Measurements from ENCODE around the gene SEMA3C.
"Not testable (repeated sequence)": the region's sequence is repeated elsewhere in the genome, so short reads cannot be mapped to it uniquely, and the experiment has no call there.

SEMA3C gene

DNA sequence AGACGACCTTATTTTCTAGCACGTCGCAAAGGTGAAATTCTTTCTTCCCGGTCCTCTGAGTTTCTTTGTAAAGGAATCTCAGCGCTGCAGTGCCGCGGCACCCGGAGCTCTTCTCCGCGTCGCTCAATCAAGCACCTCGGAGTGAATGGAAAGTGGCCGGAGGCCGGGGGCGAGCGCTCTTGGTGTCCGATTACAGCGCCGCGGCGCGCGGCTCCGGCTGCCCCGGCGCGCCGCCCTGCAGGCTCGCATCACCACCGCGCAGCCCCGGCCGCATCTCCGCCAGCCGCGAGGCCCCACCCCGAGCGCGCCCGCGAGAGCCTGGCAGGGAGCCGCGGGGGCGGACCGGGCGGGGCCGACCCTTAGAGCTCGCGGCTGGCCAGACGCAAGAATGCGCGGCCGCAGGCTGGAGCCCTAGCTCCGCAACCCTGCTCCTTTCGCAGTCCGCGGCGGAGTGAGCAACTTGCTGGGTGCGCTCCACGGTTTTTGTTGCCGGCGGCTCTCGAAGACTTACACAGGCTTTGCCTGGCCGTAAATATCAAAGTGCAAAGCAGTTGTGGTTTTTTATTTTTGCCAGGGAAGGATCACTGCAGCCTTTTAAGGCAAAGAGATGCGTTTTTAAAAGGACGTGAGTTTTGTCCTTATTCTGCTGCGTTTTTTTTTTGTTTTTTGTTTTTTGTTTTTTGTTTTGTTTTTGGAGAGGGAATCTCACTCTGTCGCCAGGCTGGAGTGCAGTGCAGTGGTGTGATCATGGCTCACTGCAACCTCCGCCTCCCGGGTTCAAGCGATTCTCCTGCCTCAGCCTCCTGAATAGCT, at the start of gene SEMA3C:
Gene SEMA3C, minus strand, starts transcription at position 143 of the 813 bp plus-strand sequence. CDS start 2,270 bp downstream, outside the sequence.
- peak; percentile 87 for DNase-seq

DNA sequence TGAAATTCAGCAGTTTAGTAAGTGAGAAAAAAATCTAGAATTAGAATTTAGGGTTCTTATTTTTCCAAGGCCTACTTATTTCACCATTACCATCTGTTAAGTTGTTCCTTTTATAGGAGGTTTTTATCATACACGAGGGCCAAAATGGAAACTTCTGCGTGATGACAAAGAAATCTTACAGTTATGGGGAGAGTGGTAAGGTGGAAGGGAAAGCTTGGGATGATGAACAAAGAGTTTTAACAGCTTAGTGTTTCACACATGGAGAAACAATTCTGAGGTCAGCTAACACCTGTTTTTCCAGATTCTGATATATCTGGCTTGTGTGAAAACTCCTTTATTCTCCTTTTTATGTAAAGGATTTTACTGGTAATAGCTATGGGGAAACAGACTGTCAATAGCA, 49.8 kb upstream of the SEMA3C start:
- no peak for DNase-seq

DNA sequence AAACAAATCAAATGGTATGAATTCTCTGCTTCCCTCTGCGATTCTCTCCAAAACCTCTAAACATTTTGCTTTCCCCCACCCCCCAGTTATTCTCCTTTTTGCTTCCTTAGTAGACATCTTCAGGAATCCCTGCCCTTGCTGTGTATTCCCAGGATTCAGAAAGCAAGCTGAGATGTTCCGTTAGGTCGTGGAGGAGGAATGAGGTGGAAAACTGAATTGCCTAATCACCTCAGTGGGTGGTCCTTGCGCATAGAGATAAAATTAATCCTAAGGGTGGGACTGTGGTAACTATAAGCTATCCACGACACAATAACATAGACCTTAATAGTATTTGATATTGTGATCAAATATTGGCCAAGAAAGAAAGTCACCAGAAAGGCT, 49.1 kb upstream of the SEMA3C start:
- DNase-seq, result no peak

DNA sequence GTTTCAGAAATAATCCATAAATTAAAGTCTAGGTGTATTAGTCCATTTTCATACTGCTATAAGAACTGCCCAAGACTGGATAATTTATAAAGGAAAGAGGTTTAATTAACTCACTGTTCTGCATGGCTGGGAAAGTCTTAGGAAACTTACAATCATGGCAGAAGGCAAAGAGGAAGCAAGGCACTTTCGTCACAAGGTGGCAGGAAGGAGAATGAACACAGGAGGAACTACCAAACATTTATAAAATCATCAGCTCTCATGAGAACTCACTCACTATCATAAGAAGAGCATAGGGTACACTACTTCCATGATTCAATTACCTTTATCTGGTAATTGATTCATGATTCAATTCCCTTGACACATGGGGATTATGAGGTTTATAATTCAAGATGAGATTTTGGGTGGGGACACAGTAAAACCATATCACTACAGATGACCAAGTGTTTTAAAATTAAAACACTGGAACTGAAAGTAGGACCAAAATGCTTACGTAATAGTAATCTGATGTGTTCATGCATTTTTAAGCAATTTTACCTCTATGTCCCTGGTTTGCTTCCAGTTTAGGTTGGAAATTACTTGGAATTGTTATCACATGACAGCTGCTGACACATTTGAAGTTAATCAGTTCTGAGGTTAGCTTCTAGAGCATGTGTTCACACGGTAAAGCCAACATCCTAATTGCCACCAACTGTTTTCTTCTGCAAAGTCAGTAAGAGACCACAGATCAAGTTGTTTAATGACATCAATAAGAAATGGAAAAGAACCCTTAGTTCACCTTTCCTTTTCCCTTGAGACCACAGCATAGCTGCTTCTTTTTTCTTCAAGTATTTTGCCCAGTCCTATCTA, 48.4 kb upstream of the SEMA3C start:
- no peak for DNase-seq

DNA sequence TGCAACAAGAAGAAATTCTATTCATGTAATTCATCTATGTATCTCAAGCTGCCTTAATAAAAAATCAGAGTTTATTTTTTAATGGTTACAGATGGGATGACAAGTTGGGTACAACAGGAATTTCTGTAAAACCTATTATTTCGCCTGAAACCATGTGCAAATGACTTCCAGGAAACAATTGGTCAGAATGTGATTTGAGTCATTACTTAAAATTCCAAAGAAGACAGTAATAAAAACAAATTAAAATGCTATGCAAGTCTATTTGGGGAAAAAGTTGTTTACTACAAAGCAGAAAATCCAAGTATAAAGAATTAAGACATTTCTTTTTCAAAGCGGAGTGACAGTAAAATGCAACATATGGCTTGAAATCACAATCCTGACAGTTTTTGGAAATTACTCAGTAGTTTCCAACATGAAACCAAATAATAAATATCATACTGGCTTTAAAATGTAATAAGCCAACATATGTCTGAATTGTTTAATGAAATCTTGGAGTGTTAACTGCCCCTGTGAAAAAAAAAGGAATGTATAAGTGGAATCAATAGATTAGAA, 41.5 kb upstream of the SEMA3C start:
- DNase-seq, result no peak

DNA sequence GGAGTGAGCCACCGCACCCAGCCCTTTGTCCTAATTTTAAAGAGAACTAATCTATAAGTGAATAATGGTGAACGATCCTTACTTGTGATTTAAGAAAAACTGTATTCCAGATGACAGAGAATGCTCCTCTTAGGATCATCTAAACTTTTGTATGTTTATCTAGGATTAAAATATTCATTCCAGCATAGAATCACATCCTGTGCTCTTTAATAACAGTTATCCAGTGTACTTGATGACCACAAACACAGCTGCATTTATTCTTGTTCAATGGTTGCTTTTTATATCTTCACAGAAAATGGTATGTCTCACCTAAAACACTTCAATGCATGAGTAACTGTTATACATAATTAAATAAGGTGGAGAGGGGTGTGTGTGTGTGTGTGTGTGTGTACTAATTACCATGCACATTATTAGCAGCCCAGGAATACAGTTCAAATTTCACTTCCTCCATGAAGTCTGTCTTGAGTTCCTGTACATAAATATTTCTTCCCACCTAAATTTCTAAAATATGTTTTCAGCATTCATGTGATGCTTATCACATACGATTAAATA, 38.5 kb upstream of the SEMA3C start:
- DNase-seq, result no peak

DNA sequence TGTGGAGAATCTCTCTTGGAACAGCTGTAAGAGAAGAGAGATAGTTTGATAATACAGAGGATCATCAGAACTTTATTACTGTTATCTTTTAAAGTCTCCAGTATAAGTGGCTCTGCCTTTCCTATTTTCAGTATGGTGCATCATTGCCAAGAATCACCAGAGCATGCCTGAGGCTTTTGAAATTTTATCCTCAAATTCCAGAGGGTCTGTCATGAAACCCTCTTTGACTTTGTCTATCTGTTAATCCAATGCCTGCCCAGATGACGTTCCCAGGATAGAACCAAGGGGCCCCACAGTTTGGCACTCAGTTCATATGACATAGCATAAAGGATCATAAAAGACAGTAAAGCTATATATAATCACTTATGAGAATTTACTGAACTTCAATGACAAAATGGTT, 35.3 kb upstream of the SEMA3C start:
- DNase-seq, result no peak

DNA sequence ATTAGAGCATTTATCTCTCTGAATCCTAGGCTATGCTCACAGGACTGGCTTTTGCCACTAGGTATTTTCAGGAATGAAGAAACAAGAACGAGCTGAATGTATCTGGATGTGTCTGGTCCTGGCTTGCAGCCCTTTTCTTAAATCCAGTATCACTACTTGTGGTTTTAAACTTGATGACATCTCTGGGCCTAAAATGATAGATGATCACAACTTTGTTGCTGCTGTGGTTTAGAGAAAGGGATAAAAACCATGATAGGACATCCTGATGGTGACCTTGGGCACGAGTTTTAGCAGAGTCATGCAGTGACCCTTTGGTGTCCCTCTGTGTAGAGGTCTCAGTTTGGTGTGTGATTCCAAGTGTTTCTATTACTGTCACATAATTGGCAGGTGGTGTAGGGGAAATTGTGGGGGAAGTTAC, 31.7 kb upstream of the SEMA3C start:
- no peak for DNase-seq

DNA sequence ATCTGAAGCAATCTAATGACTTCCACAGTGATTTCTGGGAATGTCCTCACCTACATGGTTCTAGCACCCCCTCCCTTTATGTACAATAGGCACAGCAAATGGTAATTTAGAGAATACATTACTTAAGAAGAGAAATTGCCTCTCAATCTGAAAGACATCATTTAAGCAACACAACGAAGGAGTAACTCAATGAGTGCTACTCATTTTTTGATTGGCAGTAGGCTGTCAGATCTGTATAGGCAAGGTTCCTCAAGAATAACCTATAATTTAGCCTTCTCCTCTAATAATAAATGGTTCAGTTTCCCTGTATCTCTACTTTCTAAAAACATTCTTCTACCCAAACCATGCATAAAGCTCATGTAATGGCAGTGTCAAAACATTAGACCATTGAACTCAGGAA, 30.6 kb upstream of the SEMA3C start:
- DNase-seq, result no peak

DNA sequence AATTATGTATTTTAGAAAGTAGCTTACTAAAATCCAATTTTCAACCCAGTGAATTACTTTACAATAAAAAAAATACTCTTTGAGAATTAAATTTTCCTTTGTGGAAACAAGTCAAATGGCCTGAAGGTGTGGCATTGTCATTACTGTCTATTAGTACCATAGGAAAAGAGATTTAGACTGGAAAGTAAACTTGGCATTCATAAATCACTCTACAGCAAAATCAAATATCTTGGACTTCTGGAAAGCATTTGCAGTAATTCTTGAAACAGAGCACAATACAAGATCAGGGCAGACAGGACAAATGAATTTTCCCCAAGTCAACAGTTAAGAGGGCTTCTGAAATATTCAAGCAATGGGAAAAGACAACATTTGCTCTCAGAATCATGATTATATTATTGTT, 28.0 kb upstream of the SEMA3C start:
- no peak for DNase-seq

DNA sequence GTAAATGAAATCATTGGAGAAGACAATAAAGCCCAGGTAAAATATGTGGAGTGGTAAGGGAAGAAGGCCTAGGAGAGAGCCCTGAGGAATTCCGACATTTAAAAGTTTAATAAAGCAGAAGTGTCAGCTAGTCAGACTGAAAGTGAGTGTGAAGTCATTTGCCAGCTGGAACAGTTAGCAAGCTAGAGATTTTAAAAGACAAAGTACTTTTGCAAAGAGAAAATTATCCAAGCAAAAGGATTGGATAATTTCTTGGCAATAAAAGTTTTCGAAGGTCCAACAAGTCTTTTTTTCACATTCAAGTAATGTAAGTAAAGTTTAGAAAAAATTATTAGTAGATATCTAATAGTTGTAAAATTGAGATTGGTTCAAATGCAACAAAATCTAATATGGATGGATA, 27.1 kb upstream of the SEMA3C start:
- no peak for DNase-seq

DNA sequence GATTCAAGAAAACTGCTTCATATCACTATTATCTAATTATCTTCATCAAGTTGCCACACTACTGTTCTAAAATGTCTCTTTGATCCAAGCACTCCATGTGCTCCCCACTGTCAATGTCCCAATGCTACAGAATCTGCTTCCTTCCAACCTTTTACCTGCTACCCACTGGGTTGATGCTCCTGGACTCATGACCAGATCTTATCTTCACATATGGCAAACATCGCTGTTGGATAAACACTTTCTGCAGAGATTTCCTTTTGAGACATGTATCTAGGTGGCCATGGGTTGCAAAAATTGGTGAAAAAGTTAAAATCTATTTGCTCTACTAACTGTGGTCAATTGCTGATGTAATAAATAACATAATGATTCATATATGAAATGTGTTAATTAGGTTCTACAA, 24.5 kb upstream of the SEMA3C start:
- no peak for DNase-seq

DNA sequence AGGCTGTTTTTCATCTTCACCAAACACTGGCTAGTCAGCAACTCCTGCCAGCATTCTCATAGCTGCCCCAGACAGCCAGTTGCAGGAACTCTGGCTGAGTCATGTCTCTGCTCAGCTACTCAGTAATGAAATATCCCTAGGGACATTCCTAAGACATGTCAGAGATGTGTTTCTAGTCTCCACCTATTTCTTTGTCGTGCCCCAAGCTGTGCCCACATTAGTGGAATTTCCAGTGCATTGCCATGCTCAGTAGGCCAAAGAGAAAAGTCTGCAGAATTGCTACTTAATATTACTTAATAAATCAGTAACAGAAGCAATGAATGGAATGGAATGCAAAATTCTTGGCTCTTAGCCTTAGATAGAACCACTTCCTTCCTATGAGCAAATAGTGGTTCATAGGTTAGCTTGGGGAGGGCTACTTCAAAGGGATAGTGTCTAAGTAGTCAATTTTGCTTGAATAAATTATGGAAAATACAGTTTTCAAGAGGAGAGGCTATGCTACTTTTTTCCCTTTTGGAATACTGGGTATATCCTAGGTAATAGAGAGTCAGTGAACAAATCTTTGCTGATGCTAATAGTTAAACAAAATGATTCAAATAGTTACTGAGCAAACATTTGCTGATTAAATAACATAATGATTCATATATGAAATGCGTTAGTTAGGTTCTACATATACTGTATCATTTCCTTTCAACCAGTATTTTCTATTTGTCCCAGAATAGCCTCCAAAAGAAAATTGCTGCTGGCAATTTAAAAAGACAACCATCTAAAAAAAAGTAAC, 23.6 kb upstream of the SEMA3C start:
- DNase-seq, result peak; percentile 6

DNA sequence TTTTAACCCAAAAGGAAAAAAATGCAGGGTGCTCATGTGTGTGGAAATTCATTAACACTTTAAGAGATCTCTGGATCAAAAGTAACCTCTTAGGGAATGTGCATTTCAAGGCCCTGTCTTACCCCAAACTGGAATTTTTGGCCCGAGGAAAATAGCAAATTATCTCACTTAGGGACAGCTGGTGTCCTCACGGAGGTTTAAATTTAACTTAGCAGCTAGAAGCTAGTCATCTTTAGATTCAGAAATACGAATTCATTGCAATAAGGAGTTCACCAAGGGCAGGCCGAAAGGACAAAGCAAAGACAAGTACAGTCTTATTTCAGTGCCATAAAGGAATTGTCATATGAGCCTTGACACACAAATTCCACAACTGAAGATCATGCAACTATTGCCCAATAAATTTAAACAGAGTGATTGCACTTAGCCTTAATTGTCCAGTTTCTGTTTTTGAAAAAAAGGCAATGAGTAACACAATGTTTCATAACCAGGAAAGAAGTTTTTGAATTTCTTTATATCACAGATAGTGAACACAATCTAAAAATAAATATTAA, 22.4 kb upstream of the SEMA3C start:
- DNase-seq, result no peak

DNA sequence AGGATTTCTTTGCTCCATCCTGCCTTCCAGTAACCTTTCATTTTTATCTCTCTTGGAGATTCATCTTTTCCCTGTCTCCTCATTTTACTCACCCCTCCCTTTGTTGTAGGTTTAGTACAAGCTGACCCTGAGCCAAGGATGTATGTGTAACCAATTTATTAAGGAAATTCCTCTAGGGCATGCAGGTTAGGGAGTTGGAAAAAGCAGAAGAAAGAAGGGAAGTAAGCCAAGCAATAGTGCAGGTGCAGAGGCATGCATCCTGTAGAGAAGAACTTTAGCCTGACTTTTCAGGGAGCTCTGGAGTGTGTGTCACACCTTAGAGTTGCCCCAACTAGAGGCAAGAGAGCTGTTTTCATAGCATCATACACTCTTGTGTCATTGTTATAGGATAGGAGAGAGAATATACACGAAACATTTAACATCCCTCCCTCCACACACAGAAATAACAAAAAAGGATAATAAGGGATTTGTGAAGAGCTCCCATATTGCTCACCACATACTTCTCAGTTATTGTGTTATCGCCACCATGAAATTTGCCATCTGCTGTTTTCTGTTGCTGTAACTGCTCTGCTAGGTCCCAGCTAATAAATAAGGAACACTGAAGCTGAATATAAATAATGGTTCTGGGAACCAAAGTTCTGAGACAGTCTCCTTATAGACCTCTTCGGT, 21.8 kb upstream of the SEMA3C start:
- DNase-seq, result peak; percentile 61

DNA sequence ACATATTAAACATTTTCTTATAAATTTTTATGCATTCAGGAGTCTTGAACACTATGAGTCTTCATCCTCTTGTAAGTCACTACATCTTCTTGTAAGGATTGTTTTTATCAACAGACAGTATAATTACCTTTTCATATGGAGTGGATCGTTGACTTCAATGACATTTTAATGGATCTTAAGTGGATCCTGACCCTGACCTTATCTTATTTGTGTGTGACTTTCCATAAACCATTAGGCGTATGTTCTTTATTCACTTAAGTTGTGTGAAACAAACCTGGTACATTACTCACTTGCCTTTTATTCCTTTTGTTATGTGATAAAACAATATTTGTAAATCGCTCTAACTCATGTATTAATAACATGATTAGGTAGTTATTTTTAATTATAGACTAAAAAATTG, 18.5 kb upstream of the SEMA3C start:
- DNase-seq, result peak; percentile 49

DNA sequence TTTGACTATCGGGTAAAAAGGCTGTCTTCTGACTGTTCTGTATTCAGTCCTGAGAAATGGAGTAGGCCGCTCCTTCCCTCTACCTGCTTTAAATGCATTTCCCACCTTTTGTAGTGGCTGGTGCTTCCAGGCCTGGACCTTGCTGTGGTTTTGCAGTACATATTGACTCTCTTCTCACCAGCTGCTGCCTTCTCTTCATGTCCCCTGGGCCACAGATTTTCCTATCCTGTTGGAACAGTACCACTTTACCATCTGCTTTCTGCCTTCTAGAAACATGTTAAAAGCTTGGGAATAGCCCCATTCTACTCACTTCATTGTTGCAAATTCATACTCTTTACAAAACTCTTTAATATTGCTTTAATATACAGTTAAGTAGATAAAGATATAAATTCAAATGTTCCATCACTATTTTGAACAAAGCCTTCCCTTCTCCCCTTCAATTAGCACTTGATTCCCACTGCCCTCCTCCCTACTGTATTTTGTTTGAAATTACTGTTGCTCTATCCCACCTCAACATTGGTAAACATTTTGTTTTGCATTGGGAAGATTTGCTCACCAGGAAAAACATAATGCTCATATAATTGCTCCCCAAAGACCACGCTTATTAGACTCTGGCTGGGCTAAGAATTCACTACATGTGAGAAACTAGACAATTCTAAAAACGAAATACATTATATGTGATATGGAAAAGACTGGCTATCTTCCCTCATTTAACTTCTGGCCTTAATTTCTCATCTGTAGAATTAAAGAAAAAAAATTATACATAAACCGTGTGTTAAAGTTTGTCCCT, 17.3 kb upstream of the SEMA3C start:
- DNase-seq, result no peak

DNA sequence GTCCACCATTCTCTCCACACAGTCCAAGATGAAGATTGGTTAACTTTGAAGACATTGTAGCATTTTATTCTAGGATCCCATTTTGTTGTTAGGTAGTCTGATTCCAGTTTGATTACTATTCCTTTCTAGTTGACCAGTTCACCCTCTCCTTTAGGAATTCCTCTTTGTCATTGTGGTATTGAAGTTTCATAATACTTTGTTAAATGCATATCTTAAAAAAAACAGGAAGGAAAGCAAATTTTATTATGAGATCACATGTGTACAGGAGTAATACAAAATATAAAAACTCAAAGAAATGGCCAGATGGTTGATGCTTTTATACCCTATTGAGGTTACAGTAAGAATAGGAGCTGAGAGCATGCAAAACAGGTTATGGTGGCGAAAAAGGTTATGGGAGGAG, 15.5 kb upstream of the SEMA3C start:
- DNase-seq, result no peak

DNA sequence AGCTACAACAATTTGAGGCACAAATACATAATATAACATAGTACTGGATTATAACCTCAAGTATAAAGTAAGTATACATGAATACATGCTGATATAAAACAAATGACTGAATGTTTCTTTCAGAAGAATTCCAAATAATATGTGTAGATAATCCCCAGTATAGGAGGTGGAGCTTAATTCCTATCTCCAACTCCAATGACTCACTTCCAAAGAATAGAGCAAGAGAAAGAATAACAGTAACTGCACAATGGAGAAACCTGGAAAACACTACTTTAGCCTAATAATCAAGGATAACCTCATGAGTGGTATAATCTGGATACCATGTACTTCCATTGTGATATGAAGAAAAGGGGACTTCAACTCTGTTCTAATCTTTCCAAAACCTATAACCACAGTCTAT, 13.7 kb upstream of the SEMA3C start:
- no peak for DNase-seq

DNA sequence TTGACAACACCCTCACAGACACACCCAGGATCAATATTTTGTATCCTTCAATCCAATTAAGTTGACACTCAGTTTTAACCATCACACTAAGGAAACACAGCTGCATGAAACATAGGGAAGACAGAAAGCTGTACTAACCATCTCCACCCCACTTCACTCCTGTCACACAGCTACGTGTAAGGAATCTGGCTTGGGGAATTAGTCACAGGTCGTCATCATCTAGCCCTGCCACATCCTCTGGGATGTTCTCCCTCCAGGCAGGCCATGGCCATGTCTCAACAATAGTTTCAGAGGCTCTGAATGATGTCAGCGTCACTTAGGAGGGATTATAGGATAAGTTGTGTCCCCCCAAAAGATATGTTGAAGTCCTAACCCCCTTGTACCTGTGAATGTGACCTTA, 10.8 kb upstream of the SEMA3C start:
- no peak for DNase-seq

DNA sequence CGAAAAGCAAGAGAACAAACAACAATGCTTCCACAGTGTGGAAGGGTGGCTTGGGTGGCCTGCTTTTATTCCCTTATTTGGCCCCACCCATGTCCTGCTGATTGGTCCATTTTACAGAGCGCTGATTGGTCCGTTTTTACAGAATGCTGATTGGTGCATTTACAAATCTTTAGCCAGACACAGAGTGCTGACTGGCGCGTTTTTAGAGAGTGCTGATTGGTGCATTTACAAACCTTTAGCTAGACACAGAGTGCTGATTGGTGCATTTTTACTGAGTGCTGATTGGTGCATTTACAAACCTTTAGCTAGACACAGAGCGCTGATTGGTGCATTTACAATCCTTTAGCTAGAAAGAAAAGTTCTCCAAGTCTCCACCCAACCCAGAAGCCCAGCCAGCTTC, 8.1 kb upstream of the SEMA3C start:
- DNase-seq, result not testable (repeated sequence)
